ENCODE data around the gene ITPKC.

- TF ChIP-seq ZEB1 (IDR thresholded peaks at IDR 0.05; ENCODE audit: insufficient replicate concordance, low read depth) (no peak), YY1 (IDR thresholded peaks at IDR 0.05; ENCODE audit: insufficient read depth, insufficient replicate concordance, low read depth, low read length) (no peak), CTCF (CRISPR knock-in tag; IDR thresholded peaks at IDR 0.05) (no peak), POGZ (CRISPR knock-in tag; IDR thresholded peaks at IDR 0.05) (no peak), PREB (CRISPR knock-in tag; IDR thresholded peaks at IDR 0.05) (no peak)
Measured at GRCh38 chr19:40693150-40693788, 23.6 kb upstream of the ITPKC start.

Measured in HepG2 (cell line).